GM19099 (cell line): ENCODE data around the gene LRRTM4.

ENCODE experiments used
- POLR2A ChIP-seq: IDR thresholded peaks from 3 replicates; pipeline ENCODE4 v1.6.1; 2011; ENCODE audit warnings: low read depth; ENCODE audit not compliant: insufficient read length; ENCODE audit errors: extremely low read depth

Gene LRRTM4

DNA sequence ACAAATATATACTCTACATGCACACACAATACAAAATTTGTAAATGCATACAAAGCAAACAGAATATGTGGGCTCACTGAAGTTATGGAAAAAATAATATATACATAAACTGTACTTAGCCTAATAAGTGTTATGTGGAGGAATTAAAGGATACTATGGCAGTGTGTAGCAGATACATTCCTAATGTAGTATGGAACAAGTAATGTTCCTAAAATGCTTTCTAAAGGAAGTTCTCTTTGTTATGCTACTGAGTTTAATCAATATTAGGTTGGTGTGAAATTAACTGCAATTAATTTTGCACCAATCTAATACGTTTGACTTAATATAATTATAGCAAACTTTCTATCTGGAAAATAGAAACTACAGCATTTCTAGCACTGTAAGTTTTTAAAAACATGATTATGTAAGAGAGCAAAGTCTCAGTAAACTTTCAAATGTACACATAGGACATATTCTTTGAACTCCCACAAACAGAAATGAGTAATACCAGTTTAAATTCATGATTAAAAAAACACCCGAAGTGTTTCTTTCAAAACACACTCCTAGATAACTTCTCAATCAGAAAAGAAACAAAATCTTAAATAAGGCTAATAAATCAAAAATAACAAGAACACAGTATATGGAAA lies 331.3 kb downstream of the LRRTM4 start:
- TF ChIP-seq POLR2A: no peak

GRCh38 chr2:77185052-77185451 lies 337.1 kb downstream of the LRRTM4 start:
- TF ChIP-seq POLR2A: no peak

DNA sequence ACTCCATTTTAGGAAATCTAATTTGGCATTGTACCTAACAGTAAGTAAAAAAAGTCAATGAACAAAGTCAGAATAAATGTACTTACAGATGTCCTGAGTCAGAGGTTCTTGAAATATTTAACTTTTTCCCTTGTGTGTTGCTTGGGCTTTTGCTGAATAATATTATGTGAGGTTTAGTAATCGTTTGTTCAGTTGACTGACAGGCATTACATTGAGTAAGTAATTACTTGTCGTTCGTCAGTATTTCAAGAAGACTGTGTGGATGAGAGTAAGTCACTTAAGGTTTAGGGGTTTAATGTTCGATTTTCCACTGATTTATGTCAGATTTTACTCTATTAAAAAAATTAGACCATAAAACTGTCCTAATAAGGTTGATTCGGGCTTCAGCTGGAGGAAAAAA lies 342.9 kb downstream of the LRRTM4 start:
- TF ChIP-seq POLR2A: no peak

DNA sequence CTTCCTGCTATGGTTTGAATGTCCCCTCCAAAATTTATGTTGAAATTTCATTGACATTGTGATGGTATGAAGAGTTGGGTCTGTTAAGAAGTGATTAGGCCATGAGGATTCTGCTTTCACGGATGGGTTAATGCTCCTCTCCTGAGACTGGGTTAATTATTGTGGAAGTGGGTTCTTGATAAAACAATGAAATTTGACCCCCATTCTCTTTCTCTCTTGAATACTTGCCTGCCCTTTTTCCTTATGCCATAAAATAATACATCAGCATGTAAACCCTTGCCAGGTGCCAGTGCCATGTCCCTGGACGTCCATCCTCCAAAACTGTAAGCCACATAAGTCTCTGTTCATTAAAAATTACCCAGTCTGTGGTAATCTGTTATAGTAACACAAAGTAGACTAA lies 352.8 kb downstream of the LRRTM4 start:
- no peak for TF ChIP-seq POLR2A

DNA sequence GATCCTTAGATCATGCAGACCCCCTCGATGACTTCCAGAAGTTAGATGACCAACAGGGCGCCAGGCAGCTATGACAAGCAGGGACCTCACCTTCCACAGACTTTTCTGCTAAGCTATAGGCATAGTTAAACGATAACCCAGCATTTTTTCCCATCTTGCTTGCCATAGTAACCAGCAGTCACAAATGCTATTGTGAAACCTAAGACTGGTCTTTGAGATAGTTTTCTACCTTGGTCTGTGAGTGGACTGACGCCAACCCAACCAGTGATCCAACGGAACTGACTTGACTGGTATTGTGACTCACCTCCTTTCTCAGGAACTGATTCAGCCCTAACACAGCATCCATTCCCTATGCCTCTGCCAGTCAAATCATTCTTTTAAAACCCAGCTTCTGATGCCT lies 361.2 kb downstream of the LRRTM4 start:
- no peak for TF ChIP-seq POLR2A

DNA sequence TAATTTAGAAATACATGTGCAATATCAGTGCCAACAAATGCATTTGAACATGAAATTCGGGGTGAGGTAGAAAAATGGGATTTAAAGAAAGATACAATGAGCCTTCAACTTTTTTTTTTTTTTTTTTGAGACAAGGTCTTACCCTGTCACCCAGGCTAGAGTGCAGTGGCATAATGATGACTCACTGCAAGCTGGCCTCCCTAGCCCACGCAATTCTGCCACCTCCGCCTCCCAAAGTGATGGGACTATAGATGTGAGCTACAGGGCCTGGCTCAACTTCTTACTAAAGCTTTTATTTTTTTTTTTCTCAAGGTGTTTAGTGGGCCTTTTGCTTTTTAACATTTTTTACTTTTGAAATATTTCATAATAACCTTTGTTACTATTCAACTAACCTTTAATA lies 365.6 kb downstream of the LRRTM4 start:
- TF ChIP-seq POLR2A: no peak

GRCh38 chr2:77155511-77155910 lies 366.7 kb downstream of the LRRTM4 start:
- TF ChIP-seq POLR2A: no peak

- TF ChIP-seq POLR2A: no peak
Measured at GRCh38 chr2:77149565-77149964, 372.6 kb downstream of the LRRTM4 start.

- no peak for TF ChIP-seq POLR2A
Measured at GRCh38 chr2:77147153-77147552, 375.0 kb downstream of the LRRTM4 start.

DNA sequence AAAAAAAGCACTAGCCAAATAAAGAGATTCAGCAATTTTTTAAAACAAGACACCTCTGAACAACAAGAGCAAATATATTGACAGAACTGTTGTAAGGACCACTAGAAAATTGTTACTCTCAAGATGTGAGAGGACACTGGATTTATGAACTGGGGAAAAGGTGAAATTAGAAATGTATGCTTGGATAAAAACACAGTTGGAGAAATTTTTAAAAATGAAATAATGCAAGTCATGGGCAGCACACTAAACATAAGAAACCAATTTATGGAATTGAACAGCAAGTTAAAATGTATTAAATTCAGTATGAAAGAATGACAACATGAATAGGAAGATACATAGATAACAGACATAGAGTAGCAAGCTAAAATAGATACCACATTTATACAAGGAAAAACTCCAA lies 377.4 kb downstream of the LRRTM4 start:
- TF ChIP-seq POLR2A: no peak

GRCh38 chr2:77142141-77142540 lies 380.0 kb downstream of the LRRTM4 start:
- TF ChIP-seq POLR2A: no peak

GRCh38 chr2:77127345-77127744 lies 394.8 kb downstream of the LRRTM4 start:
- no peak for TF ChIP-seq POLR2A

GRCh38 chr2:77121518-77121917 lies 400.7 kb downstream of the LRRTM4 start:
- no peak for TF ChIP-seq POLR2A

GRCh38 chr2:77119333-77119732 lies 402.8 kb downstream of the LRRTM4 start:
- TF ChIP-seq POLR2A: no peak

- no peak for TF ChIP-seq POLR2A
Measured at GRCh38 chr2:77108915-77109314, 413.3 kb downstream of the LRRTM4 start.

GRCh38 chr2:77105008-77105407 lies 417.2 kb downstream of the LRRTM4 start:
- TF ChIP-seq POLR2A: no peak

GRCh38 chr2:77104554-77104953 lies 417.6 kb downstream of the LRRTM4 start:
- TF ChIP-seq POLR2A: no peak

- no peak for TF ChIP-seq POLR2A
Measured at GRCh38 chr2:77102927-77103326, 419.2 kb downstream of the LRRTM4 start.

DNA sequence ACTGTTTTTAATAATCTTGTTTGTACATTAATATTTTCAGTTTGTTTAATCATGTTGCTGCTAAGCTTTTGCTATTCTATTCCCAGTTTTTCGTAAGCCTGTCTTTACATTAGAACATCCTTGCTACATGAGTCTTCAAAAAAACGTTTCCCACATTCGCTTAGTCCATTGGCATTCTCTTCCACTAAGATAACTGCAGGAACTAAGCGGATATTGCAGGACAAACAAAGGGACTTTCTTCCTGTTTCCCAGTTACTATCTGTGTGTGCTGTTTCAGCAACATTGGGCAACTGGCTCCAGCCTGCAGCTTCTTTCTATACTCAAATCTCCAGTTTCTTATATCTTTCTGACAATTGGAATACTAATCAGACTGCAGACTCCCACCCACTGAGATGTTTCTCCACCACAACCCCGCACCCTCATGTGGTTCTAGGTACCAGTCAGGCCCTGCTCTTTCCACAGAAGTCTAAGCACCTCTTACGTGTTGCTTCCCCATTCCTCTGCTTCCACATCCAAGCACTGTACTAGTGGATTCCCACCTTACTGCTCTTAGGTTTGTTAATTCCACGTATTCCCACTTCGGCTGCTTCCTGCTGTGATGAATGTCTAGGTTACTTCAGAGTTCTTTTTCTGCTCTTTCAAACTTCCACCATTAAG lies 420.3 kb downstream of the LRRTM4 start:
- TF ChIP-seq POLR2A: no peak
